HT-29 (cell line): ENCODE results near the gene TP73. TPM values are rescaled to one million over a fixed set of nuclear protein-coding genes. Genes with fewer than 3 reads are reported as not detected.

Experiments
- DNase-seq: peaks from one replicate; pipeline ENCODE4 v3.0.0-alpha.2; 2015; ENCODE audit warnings: low spot score
- total RNA-seq: library from RNA; depleted of rRNA; stranded (reverse); fragments of >200 nt; shearing (Covaris generic); gene quantifications from 2 replicates; pipeline ENCODE4 v1.2.3, GENCODE V29; 2014

The TP73 gene
- total RNA-seq, 1 experiment from 2014 or later, result 11.1 TPM

- DNase-seq, result no peak
These were observed 18.8 kb upstream of the TP73 start for GRCh38 chr1:3633344-3634058.

GRCh38 chr1:3634059-3634800 is 18.1 kb upstream of the TP73 start:
- DNase-seq, result no peak

GRCh38 chr1:3636080-3636479 is 16.2 kb upstream of the TP73 start:
- DNase-seq, result no peak

GRCh38 chr1:3636531-3636930 is 15.8 kb upstream of the TP73 start:
- no peak for DNase-seq

GRCh38 chr1:3638027-3638426 is 14.3 kb upstream of the TP73 start:
- DNase-seq, result no peak

- DNase-seq, result no peak
These were observed 13.6 kb upstream of the TP73 start for GRCh38 chr1:3638676-3639075.

- no peak for DNase-seq
These were observed 12.9 kb upstream of the TP73 start for GRCh38 chr1:3639397-3639911.

GRCh38 chr1:3640121-3640837 is 12.0 kb upstream of the TP73 start:
- no peak for DNase-seq

GRCh38 chr1:3641046-3641760 is 11.1 kb upstream of the TP73 start:
- no peak for DNase-seq

GRCh38 chr1:3641816-3642215 is 10.5 kb upstream of the TP73 start:
- no peak for DNase-seq

- no peak for DNase-seq
These were observed 9.2 kb upstream of the TP73 start for GRCh38 chr1:3642919-3643675.

- no peak for DNase-seq
These were observed 8.0 kb upstream of the TP73 start for GRCh38 chr1:3644273-3644672.

GRCh38 chr1:3645247-3645646 is 7.1 kb upstream of the TP73 start:
- no peak for DNase-seq

GRCh38 chr1:3645666-3646355 is 6.5 kb upstream of the TP73 start:
- DNase-seq, result no peak

GRCh38 chr1:3646596-3646995 is 5.7 kb upstream of the TP73 start:
- DNase-seq, result no peak

GRCh38 chr1:3649342-3650247 is 2.7 kb upstream of the TP73 start, which contains the start of gene WRAP73:
Gene WRAP73 (minus strand): TSS chr1:3650103. CDS start chr1:3649999, 104 bp downstream.
- peak; percentile 94 for DNase-seq

GRCh38 chr1:3650248-3651025 is 1.9 kb upstream of the TP73 start:
- no peak for DNase-seq
